22Rv1 (cell line): Measurements from ENCODE around the gene PDE4B.

Experiments
- CTCF ChIP-seq: fragments of 450-650 bp; IDR thresholded peaks from 2 replicates; pipeline ENCODE4 v1.5.1; 2017; ENCODE audit warnings: mild to moderate bottlenecking
- ZFX ChIP-seq: fragments of 450-650 bp; IDR thresholded peaks from 2 replicates; pipeline ENCODE4 v1.6.1; 2017; ENCODE audit warnings: antibody characterized with exemption, borderline replicate concordance

GRCh38 chr1:66046415-66046814 is 253.7 kb downstream of the PDE4B start:
- no peak for TF ChIP-seq CTCF
- TF ChIP-seq ZFX = no peak
